ENCODE measurements around the gene B4GALT2. TPM values are rescaled to one million over a fixed set of nuclear protein-coding genes. Genes with fewer than 3 reads are reported as not detected.

Gene B4GALT2
- total RNA-seq, 1 donor from 2014 or later: 84.0 TPM

DNA sequence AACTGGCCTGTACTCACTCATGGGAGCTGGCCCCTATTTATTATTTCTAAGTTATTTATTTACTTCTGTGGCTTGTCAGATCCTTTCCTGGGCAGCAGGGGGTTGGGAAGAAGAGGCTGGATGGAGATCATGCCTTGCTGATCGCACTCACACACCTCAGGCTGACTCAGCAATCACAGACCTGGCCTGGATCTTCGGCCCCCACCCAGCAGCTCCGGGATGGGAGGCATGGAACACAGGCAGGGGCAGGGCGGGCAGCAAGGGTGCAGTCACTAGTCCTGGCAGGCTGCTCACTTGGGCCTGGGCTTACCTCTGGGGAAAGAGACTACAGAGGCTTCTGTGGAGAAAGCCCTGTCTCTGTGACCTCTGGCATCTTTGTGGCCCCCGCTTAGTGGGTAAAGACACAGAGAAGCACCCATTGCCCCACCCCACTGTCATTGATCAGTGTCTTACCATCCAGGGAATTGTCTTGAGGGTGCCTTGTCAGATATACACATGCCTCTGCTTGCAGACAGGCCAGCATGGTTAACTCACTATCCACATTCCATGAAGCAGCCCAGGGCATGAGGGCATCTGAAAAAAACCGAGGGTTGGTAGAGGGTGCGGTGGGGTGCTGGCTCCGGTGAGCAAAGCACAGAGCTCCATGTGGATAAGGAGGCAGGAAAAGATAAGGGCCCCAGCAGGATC is 41.7 kb upstream of the B4GALT2 start:
- Histone ChIP-seq H3K4me3 (ENCODE audit: low read depth, low read length) (no peak overlapping the region), H3K27me3 (ENCODE audit: control insufficient read depth, insufficient read depth, low read length) (no peaks in the 10 kb centered on the region), H3K36me3 (ENCODE audit: control insufficient read depth, insufficient read depth, low read length) (peaks cover 4% of the 10 kb centered on the region)
- DNase-seq (ENCODE audit: low read depth) (peak; percentile 77), FAIRE-seq (no peak)
- TF ChIP-seq, protein P1, sequence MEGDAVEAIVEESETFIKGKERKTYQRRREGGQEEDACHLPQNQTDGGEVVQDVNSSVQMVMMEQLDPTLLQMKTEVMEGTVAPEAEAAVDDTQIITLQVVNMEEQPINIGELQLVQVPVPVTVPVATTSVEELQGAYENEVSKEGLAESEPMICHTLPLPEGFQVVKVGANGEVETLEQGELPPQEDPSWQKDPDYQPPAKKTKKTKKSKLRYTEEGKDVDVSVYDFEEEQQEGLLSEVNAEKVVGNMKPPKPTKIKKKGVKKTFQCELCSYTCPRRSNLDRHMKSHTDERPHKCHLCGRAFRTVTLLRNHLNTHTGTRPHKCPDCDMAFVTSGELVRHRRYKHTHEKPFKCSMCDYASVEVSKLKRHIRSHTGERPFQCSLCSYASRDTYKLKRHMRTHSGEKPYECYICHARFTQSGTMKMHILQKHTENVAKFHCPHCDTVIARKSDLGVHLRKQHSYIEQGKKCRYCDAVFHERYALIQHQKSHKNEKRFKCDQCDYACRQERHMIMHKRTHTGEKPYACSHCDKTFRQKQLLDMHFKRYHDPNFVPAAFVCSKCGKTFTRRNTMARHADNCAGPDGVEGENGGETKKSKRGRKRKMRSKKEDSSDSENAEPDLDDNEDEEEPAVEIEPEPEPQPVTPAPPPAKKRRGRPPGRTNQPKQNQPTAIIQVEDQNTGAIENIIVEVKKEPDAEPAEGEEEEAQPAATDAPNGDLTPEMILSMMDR (IDR thresholded peaks at IDR 0.05; ENCODE audit: insufficient read depth, low read length, severe bottlenecking): no peak

DNA sequence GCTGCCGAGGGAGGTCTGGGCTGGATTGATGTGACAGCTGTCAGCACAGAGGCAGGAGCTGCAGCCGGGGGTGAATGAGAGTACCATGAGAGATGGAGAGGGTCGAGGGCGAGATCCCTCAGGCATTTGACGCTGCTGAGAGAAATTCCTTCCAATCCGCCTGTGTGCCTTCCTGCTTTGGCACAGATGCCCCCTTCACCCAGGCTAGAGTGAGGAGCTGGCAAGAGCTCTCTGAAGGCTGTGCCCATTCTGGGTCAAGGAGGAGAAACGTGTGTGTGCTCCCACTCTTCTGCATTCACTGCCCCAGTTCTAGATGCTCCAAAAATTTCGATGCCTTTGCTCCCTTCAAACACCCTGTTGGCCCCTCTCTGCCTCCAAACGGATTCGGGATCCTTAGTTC is 40.6 kb upstream of the B4GALT2 start:
- DNase-seq (ENCODE audit: low read depth) (no peak), FAIRE-seq (no peak)
- TF ChIP-seq, protein P1 (IDR thresholded peaks at IDR 0.05; ENCODE audit: insufficient read depth, low read length, severe bottlenecking): no peak
- H3K36me3 ChIP-seq (ENCODE audit: control insufficient read depth, insufficient read depth, low read length): peaks cover 4% of the 10 kb centered on the region
- H3K27me3 ChIP-seq (ENCODE audit: control insufficient read depth, insufficient read depth, low read length): no peaks in the 10 kb centered on the region
- no peak overlapping the region for H3K4me3 ChIP-seq (ENCODE audit: low read depth, low read length)

DNA sequence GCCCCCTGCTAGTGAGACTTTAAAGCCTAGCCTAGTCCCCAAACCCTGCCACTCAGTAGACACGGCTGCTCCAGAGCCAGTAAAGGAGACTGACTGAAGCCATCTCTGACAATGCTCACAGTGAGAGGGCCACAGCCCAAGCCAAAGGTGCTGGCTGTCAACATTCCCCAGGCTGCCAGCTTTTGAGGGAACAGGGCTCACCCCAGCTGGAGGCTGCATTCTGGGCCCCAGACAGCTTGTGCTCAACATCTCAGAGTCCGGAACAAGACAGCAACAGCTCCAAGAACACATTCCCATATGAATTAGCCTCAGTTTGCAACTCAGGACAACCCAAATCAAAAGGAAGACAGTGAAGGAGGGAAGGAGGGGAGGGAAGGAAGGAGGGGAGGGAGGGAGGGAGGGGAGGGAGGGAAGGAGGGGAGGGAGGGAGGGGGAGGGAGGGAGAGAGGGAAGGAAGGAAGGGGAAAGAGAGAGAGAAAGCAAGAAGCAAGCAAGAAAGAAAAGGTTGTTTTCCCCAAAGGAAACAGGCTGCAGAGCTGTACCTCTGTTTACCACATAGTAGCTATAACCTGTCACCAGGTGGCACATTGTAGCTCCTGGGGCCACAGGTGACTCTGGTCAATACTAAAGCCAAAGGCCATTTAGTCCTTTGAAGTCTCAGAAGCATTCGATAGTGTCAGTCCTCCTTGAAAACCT is 40.0 kb upstream of the B4GALT2 start:
- DNase-seq (ENCODE audit: low read depth): no peak
- TF ChIP-seq, protein P1 (IDR thresholded peaks at IDR 0.05; ENCODE audit: insufficient read depth, low read length, severe bottlenecking): no peak
- Histone ChIP-seq H3K27me3 (ENCODE audit: control insufficient read depth, insufficient read depth, low read length) (no peaks in the 10 kb centered on the region), H3K4me3 (ENCODE audit: low read depth, low read length) (no peak overlapping the region), H3K36me3 (ENCODE audit: control insufficient read depth, insufficient read depth, low read length) (peaks cover 4% of the 10 kb centered on the region)
- no peak for FAIRE-seq

DNA sequence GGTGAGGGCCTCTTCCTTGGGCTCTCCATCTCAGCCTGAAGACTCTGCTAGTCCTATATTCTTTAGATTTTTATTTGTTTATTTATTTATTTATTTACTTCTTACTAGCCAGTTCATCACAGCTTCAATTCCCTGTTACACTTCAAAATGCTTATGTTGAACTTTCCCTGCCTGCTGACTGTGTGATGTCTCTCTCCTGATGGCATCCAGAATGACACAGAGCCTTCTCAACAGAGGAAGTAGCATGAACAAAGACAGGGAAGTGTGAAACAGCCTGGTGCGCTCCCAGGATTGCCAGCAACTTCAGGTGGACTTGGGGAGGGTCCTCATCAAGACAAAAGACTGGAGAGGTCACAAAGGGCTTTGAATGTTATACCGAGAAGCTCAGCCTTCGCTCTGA is 36.6 kb upstream of the B4GALT2 start:
- FAIRE-seq: no peak
- no peak for DNase-seq (ENCODE audit: low read depth)
- peaks cover 1% of the 10 kb centered on the region for H3K36me3 ChIP-seq (ENCODE audit: control insufficient read depth, insufficient read depth, low read length)
- no peak overlapping the region for H3K4me3 ChIP-seq (ENCODE audit: low read depth, low read length)
- TF ChIP-seq, protein P1 (IDR thresholded peaks at IDR 0.05; ENCODE audit: insufficient read depth, low read length, severe bottlenecking): no peak
- H3K27me3 ChIP-seq (ENCODE audit: control insufficient read depth, insufficient read depth, low read length): no peaks in the 10 kb centered on the region

DNA sequence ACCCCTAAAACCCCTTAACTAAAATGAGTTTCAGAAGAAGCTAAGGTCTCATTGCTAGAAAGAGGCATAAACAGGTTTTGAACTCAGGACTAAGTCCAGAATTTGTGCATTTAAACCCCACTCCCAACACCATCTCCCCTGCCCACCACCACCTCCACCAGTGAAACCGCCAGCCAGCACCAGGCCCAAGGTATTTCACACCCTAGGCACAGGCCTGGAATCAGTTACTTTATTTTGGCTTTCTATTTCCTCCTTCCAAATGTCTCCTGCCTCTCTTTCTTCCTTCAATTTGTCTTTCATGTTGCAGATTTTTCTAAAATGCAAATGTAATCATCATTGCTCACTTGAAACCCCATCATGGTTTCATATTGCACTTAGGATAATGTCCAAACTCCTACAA is 34.1 kb upstream of the B4GALT2 start:
- no peak for DNase-seq (ENCODE audit: low read depth)
- Histone ChIP-seq H3K4me3 (ENCODE audit: low read depth, low read length) (no peak overlapping the region), H3K36me3 (ENCODE audit: control insufficient read depth, insufficient read depth, low read length) (peaks cover 5% of the 10 kb centered on the region), H3K27me3 (ENCODE audit: control insufficient read depth, insufficient read depth, low read length) (no peaks in the 10 kb centered on the region)
- FAIRE-seq: no peak
- TF ChIP-seq, protein P1 (IDR thresholded peaks at IDR 0.05; ENCODE audit: insufficient read depth, low read length, severe bottlenecking): no peak
